Smooth muscle cell of the brain vasculature (primary cell): ENCODE measurements around the gene GTF3C4.
"Not testable (repeated sequence)": the region's sequence is repeated elsewhere in the genome, so short reads cannot be mapped to it uniquely, and the experiment has no call there.

Experiments used
- DNase-seq: peaks from one replicate; pipeline ENCODE4 v3.0.0-alpha.2; 2012; ENCODE audit warnings: low read depth, low spot score

GTF3C4 gene

GRCh38 chr9:132698989-132699388, 28.7 kb downstream of the GTF3C4 start:
- DNase-seq: no peak

GRCh38 chr9:132699956-132700355, 29.7 kb downstream of the GTF3C4 start:
- DNase-seq: no peak

- no peak for DNase-seq
Measured at GRCh38 chr9:132702254-132702653, 32.0 kb downstream of the GTF3C4 start.

- DNase-seq: no peak
Measured at GRCh38 chr9:132703336-132703735, 33.1 kb downstream of the GTF3C4 start.

- no peak for DNase-seq
Measured at GRCh38 chr9:132708239-132708638, 38.0 kb downstream of the GTF3C4 start.

- DNase-seq: no peak
Measured at GRCh38 chr9:132708769-132709430, 38.6 kb downstream of the GTF3C4 start.

- no peak for DNase-seq
Measured at GRCh38 chr9:132710333-132710732, 40.1 kb downstream of the GTF3C4 start.

GRCh38 chr9:132711152-132711551, 40.9 kb downstream of the GTF3C4 start:
- not testable (repeated sequence) for DNase-seq

- DNase-seq: no peak
Measured at GRCh38 chr9:132711846-132712245, 41.6 kb downstream of the GTF3C4 start.

GRCh38 chr9:132712753-132713152, 42.5 kb downstream of the GTF3C4 start:
- no peak for DNase-seq

GRCh38 chr9:132716007-132716406, 45.7 kb downstream of the GTF3C4 start:
- DNase-seq: no peak

- no peak for DNase-seq
Measured at GRCh38 chr9:132717326-132717945, 47.2 kb downstream of the GTF3C4 start.

- DNase-seq: not testable (repeated sequence)
Measured at GRCh38 chr9:132718381-132718928, 48.2 kb downstream of the GTF3C4 start.

GRCh38 chr9:132721661-132722060, 51.4 kb downstream of the GTF3C4 start:
- no peak for DNase-seq

- DNase-seq: no peak
Measured at GRCh38 chr9:132722564-132723065, 52.4 kb downstream of the GTF3C4 start.

- no peak for DNase-seq
Measured at GRCh38 chr9:132723809-132724208, 53.5 kb downstream of the GTF3C4 start.

- DNase-seq: no peak
Measured at GRCh38 chr9:132725306-132725705, 55.0 kb downstream of the GTF3C4 start.

- DNase-seq: no peak
Measured at GRCh38 chr9:132726576-132727130, 56.4 kb downstream of the GTF3C4 start.

GRCh38 chr9:132728071-132728470, 57.8 kb downstream of the GTF3C4 start:
- no peak for DNase-seq

GRCh38 chr9:132728497-132728896, 58.2 kb downstream of the GTF3C4 start:
- DNase-seq: no peak

GRCh38 chr9:132729235-132729890, 59.1 kb downstream of the GTF3C4 start:
- no peak for DNase-seq
